ENCODE data around the gene TTLL8. TPM values are rescaled to one million over a fixed set of nuclear protein-coding genes. Genes with fewer than 3 reads are reported as not detected.

The TTLL8 gene
- total RNA-seq, 1 experiment from 2014 or later = not detected

DNA sequence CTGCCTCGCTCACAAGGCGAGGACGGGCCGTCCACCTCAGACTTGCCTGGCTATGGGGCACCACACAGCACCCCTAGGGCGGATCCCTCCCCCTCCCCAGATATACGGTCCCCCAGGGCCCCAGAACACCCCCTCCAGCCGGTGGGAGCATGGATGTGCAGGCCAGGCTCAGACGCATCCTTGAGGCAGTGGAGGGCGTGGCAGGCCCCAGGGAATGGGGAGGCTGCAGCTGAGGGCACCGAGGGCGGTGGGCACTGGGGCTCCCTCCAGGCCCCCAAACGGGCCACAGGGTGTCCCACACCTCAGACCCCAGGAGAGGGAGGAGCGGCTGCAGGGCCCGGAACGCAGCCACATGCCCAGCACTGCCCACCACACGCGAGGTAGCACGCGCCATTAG is 12.1 kb downstream of the TTLL8 start:
- ATAC-seq (no peak), DNase-seq (ENCODE audit: low read depth, low spot score) (no peak)
- Histone ChIP-seq H4K20me1 (ENCODE audit: insufficient read depth) (no peaks in the 10 kb centered on the region), H3K4me1 (ENCODE audit: control insufficient read depth in 1 of 2, insufficient read depth in 2 of 2, low read length in 2 of 2) (no peaks in the 10 kb centered on the region), H3K9me3 (ENCODE audit: control insufficient read depth in 1 of 2, insufficient read depth in 1 of 2, low read depth in 1 of 2, low read length in 2 of 2) (no peaks in the 10 kb centered on the region), H3K36me3 (ENCODE audit: control insufficient read depth in 1 of 2, insufficient read depth in 2 of 2, low read length in 2 of 2) (no peaks in the 10 kb centered on the region), H3K4me2 (ENCODE audit: low read length) (no peak overlapping the region), H3K9me2 (ENCODE audit: insufficient read depth) (no peaks in the 10 kb centered on the region), H3K27me3 (ENCODE audit: insufficient read depth, low read length) (no peaks in the 10 kb centered on the region), H3K79me2 (ENCODE audit: insufficient read depth, low read length) (no peaks in the 10 kb centered on the region), H3K27ac (ENCODE audit: low read depth, low read length) (no peak overlapping the region), H3K9ac (ENCODE audit: low read length) (no peak overlapping the region), H2AFZ (ENCODE audit: low read depth, low read length, poor library complexity, severe bottlenecking) (no peak overlapping the region), H3K4me3 (replicated peaks in 1 of 2; ENCODE audit: low read depth in 1 of 2, low read length in 2 of 2) (no peak overlapping the region)
- intact Hi-C loops (cut with micrococcal nuclease) = no loop called here
- POLR2A ChIA-PET = no interaction called here
- no TSS peak for BruUV-seq (replicated peaks)
- RAD21 ChIA-PET (ENCODE audit: low non-redundant PET in 1 of 2, low total read pairs in 2 of 2, uncharacterized antibody in 2 of 2, unreplicated experiment in 2 of 2) = no interaction called here
- TF ChIP-seq YY1 (IDR thresholded peaks at IDR 0.05; ENCODE audit: extremely low read depth, insufficient replicate concordance, low read depth, low read length) (no peak), ZFX (IDR thresholded peaks at IDR 0.05) (no peak), SRF (IDR thresholded peaks at IDR 0.05; ENCODE audit: low read depth) (no peak), ELF1 (IDR thresholded peaks at IDR 0.05; ENCODE audit: borderline replicate concordance, low read depth) (no peak), CEBPB (IDR thresholded peaks at IDR 0.05; ENCODE audit: low read depth) (no peak), SP1 (IDR thresholded peaks at IDR 0.05; ENCODE audit: low read depth) (no peak), TCF7L2 (IDR thresholded peaks at IDR 0.05; ENCODE audit: borderline replicate concordance, extremely low read depth, insufficient read depth, insufficient read length) (no peak), RAD21 (IDR thresholded peaks at IDR 0.05; ENCODE audit: low read depth) (no peak), POLR2A (IDR thresholded peaks at IDR 0.05; ENCODE audit: borderline replicate concordance, extremely low read depth, insufficient read depth, insufficient read length) (no peak), EZH2phosphoT487 (IDR thresholded peaks at IDR 0.05; ENCODE audit: borderline replicate concordance) (no peak), ZNF274 (IDR thresholded peaks at IDR 0.05; ENCODE audit: low read depth, low read length) (no peak), CBX3 (IDR thresholded peaks at IDR 0.05; ENCODE audit: low read depth) (no peak)
- TF ChIP-seq, protein P1, sequence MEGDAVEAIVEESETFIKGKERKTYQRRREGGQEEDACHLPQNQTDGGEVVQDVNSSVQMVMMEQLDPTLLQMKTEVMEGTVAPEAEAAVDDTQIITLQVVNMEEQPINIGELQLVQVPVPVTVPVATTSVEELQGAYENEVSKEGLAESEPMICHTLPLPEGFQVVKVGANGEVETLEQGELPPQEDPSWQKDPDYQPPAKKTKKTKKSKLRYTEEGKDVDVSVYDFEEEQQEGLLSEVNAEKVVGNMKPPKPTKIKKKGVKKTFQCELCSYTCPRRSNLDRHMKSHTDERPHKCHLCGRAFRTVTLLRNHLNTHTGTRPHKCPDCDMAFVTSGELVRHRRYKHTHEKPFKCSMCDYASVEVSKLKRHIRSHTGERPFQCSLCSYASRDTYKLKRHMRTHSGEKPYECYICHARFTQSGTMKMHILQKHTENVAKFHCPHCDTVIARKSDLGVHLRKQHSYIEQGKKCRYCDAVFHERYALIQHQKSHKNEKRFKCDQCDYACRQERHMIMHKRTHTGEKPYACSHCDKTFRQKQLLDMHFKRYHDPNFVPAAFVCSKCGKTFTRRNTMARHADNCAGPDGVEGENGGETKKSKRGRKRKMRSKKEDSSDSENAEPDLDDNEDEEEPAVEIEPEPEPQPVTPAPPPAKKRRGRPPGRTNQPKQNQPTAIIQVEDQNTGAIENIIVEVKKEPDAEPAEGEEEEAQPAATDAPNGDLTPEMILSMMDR (IDR thresholded peaks at IDR 0.05 in 2 of 3, conservative IDR thresholded peaks at IDR 0.05 in 1 of 3; ENCODE audit: borderline replicate concordance in 1 of 3, insufficient read depth in 1 of 3, low read depth in 2 of 3, low read length in 2 of 3) = no peak
- TF ChIP-seq, protein P2, sequence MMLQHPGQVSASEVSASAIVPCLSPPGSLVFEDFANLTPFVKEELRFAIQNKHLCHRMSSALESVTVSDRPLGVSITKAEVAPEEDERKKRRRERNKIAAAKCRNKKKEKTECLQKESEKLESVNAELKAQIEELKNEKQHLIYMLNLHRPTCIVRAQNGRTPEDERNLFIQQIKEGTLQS (IDR thresholded peaks at IDR 0.05) = no peak
- TF ChIP-seq, protein P3, sequence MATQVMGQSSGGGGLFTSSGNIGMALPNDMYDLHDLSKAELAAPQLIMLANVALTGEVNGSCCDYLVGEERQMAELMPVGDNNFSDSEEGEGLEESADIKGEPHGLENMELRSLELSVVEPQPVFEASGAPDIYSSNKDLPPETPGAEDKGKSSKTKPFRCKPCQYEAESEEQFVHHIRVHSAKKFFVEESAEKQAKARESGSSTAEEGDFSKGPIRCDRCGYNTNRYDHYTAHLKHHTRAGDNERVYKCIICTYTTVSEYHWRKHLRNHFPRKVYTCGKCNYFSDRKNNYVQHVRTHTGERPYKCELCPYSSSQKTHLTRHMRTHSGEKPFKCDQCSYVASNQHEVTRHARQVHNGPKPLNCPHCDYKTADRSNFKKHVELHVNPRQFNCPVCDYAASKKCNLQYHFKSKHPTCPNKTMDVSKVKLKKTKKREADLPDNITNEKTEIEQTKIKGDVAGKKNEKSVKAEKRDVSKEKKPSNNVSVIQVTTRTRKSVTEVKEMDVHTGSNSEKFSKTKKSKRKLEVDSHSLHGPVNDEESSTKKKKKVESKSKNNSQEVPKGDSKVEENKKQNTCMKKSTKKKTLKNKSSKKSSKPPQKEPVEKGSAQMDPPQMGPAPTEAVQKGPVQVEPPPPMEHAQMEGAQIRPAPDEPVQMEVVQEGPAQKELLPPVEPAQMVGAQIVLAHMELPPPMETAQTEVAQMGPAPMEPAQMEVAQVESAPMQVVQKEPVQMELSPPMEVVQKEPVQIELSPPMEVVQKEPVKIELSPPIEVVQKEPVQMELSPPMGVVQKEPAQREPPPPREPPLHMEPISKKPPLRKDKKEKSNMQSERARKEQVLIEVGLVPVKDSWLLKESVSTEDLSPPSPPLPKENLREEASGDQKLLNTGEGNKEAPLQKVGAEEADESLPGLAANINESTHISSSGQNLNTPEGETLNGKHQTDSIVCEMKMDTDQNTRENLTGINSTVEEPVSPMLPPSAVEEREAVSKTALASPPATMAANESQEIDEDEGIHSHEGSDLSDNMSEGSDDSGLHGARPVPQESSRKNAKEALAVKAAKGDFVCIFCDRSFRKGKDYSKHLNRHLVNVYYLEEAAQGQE (IDR thresholded peaks at IDR 0.05; ENCODE audit: low read depth) = no peak
- CTCF ChIA-PET = no interaction called here

Data from HCT116 (cell line).